ENCODE data around the gene HES4. TPM values are rescaled to one million over a fixed set of nuclear protein-coding genes. Genes with fewer than 3 reads are reported as not detected.

HES4 gene
- total RNA-seq, 1 donor from 2014 or later: 149 TPM

GRCh38 chr1:1014799-1015681, 15.1 kb upstream of the HES4 start:
- Mint-ChIP-seq H3K4me3 (ENCODE audit: unreplicated experiment) (peak overlapping the region; percentile 93), H3K36me3 (ENCODE audit: low read depth, unreplicated experiment) (peaks cover 11% of the 10 kb centered on the region), H3K9me3 (ENCODE audit: unreplicated experiment) (no peaks in the 10 kb centered on the region), H3K27me3 (ENCODE audit: low read depth, unreplicated experiment) (no peaks in the 10 kb centered on the region), H3K4me1 (ENCODE audit: low read depth, unreplicated experiment) (peaks cover 8% of the 10 kb centered on the region), H3K27ac (ENCODE audit: unreplicated experiment) (peak overlapping the region; percentile 97)
- no peak overlapping the region for H3K4me3 ChIP-seq (ENCODE audit: insufficient read depth, low read depth, low read length)
- no peak for DNase-seq (ENCODE audit: low read depth)
- H3K4me1 ChIP-seq (ENCODE audit: insufficient read depth, low read length): peaks cover 9% of the 10 kb centered on the region
- TF ChIP-seq EZH2 (IDR thresholded peaks at IDR 0.05; ENCODE audit: insufficient read depth, low read length) (no peak), CTCF (IDR thresholded peaks at IDR 0.05; ENCODE audit: insufficient read depth, low read depth, low read length) (peak; percentile 8)
- no peaks in the 10 kb centered on the region for H4K20me1 ChIP-seq (ENCODE audit: insufficient read depth, low read length)
- H3K9me3 ChIP-seq (ENCODE audit: insufficient read depth, low read depth, low read length): no peaks in the 10 kb centered on the region
- H3K27ac ChIP-seq (ENCODE audit: low read depth, low read length): no peak overlapping the region
- H2AFZ ChIP-seq (ENCODE audit: low read depth, low read length): no peak overlapping the region
- no peaks in the 10 kb centered on the region for H3K79me2 ChIP-seq (ENCODE audit: insufficient read depth, low read length)
- H3K9ac ChIP-seq (ENCODE audit: low read length): peak overlapping the region; percentile 80
- H3K36me3 ChIP-seq (ENCODE audit: insufficient read depth, low read length): no peaks in the 10 kb centered on the region
- peak overlapping the region; percentile 85 for H3K4me2 ChIP-seq (ENCODE audit: low read length)
- FAIRE-seq: no peak
- no peaks in the 10 kb centered on the region for H3K27me3 ChIP-seq (ENCODE audit: insufficient read depth, low read length)

GRCh38 chr1:1013922-1014648, 14.2 kb upstream of the HES4 start:
- Histone ChIP-seq H2AFZ (ENCODE audit: low read depth, low read length) (peak overlapping the region; percentile 82), H3K9ac (ENCODE audit: low read length) (peak overlapping the region; percentile 80), H3K36me3 (ENCODE audit: insufficient read depth, low read length) (no peaks in the 10 kb centered on the region), H3K4me1 (ENCODE audit: insufficient read depth, low read length) (peaks cover 9% of the 10 kb centered on the region), H3K27me3 (ENCODE audit: insufficient read depth, low read length) (no peaks in the 10 kb centered on the region), H3K9me3 (ENCODE audit: insufficient read depth, low read depth, low read length) (no peaks in the 10 kb centered on the region), H3K4me2 (ENCODE audit: low read length) (peak overlapping the region; percentile 85), H3K4me3 (ENCODE audit: insufficient read depth, low read depth, low read length) (peak overlapping the region; percentile 70), H3K79me2 (ENCODE audit: insufficient read depth, low read length) (no peaks in the 10 kb centered on the region), H4K20me1 (ENCODE audit: insufficient read depth, low read length) (no peaks in the 10 kb centered on the region), H3K27ac (ENCODE audit: low read depth, low read length) (no peak overlapping the region)
- FAIRE-seq (no peak), DNase-seq (ENCODE audit: low read depth) (no peak)
- H3K27me3 Mint-ChIP-seq (ENCODE audit: low read depth, unreplicated experiment): no peaks in the 10 kb centered on the region
- TF ChIP-seq EZH2 (IDR thresholded peaks at IDR 0.05; ENCODE audit: insufficient read depth, low read length): no peak
- TF ChIP-seq CTCF (IDR thresholded peaks at IDR 0.05; ENCODE audit: insufficient read depth, low read depth, low read length): no peak
- H3K36me3 Mint-ChIP-seq (ENCODE audit: low read depth, unreplicated experiment): peaks cover 12% of the 10 kb centered on the region
- peaks cover 8% of the 10 kb centered on the region for H3K4me1 Mint-ChIP-seq (ENCODE audit: low read depth, unreplicated experiment)
- H3K27ac Mint-ChIP-seq (ENCODE audit: unreplicated experiment): peak overlapping the region; percentile 97
- peak overlapping the region; percentile 93 for H3K4me3 Mint-ChIP-seq (ENCODE audit: unreplicated experiment)
- no peaks in the 10 kb centered on the region for H3K9me3 Mint-ChIP-seq (ENCODE audit: unreplicated experiment)
